TTC549 (cell line): ENCODE measurements around the gene PNPLA5.

Experiments
- FAIRE-seq: peaks from 2 replicates; lab custom pipeline; 2012; peaks lifted over from hg19 to GRCh38; lab: Jason Lieb, UNC

The PNPLA5 gene

DNA sequence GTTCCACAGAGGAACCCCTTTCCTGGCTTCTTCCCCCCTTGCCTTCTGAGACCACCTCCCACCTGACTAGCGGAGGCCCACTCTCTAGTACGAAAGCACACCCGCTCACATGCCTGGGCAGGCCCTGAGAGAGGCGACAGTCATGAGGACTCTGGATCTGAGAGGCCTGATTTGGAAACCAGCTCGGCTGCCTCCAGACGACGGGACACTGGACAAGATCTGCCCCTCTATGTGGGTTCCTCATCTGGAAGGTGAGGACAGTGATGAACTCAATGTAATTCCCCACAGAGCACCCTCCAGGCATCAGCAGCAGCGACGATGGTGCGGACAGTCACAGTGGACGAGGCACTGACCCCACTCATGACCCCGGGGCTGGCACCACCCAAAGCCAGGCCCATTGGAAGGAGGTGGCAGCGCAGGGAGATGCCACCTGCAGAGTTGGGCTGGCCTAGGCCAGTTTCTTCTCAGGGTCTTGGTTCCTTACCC, 37.0 kb downstream of the PNPLA5 start:
- no peak for FAIRE-seq

DNA sequence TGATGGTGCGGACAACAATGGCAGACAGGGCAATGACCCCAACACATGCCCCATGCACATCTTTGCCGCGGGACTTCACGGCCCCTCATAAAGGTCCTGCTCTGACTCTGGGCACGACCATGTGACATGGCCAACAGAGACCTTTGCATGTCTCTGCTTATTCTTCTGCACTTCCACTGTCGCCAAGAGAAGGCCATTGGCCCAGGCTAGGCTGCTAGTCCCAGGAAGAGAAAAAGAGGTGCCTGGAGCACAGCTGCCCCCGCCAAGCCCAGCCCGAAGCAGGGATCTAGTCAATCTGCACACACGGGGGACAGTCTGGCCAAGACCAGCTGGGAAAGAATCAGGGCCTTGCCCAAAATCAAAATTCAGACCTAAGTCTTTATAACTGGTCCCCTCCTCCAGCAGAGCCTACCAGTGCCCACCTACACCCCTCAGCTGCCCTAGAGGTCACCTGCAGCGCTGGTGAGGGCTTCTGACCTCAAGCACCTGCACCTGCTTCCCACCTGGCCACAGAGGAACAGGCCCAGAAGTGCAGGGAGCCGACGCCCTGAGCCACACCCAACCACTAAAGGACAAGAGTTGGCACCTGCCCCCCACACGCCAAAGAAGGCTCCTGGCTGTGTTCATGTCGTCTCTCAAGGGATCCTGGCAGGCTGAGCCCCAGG, 37.6 kb downstream of the PNPLA5 start:
- FAIRE-seq = no peak

DNA sequence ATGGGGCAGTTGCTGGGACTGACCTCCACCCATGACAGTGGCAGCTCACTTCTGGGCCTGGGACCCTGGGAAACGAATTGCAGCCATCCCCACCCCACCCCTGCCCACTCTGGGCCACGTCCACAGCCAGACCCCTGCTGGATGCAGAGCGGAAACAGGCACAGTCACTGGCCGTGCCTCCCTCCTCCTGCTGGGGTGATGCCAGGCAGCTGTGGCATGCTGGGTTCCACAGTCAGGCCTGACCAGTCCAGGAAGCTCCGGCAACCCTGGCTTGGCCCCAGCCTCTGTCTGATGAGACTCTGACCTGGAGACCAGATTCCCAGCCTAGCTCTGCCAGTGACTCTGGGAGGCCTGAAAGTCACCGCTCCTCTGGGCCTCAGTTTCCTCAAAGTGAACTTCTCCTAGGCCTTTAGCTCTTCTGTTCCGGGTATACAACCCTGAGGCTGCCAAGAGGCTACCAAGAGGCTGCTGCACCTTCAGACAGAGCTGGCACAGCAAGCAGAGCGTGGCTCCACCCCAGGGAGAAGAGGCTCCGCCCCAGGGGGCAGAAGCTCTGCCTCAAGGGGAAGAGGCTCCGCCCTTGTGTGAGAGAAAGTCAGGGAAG, 38.4 kb downstream of the PNPLA5 start:
- no peak for FAIRE-seq

DNA sequence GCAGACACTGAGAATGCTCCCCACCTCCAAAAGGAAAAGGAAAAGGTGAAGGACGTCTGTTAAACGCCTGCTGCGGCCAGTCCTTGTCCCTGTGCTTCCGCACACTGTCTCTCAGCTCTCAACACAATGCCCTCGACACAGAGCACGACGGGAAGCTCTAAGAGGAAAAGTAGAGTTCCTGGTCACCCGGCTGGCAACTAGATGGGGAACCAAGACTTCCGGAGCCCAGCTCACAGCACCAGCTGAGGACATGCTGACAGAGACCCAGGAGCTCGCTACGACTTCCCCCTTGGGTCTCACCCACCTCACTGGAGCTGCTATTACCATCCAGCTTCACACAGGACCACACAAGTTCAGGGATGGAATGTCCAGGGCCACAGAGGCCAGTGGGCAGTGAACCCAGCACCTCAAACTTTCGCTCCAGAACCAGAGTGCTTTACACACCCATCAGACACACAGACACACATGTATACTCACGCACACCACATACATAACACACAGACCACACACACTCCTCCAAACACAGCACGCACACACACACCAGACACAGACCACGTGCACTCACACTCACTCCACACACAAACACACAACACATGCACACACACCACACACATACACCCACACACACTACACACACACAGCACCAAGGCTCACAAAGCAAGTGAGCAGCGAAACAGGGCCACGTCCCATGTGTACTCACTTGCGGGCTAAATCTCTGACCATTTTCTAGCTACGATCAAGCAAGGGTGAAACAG, 39.1 kb downstream of the PNPLA5 start:
- no peak for FAIRE-seq

DNA sequence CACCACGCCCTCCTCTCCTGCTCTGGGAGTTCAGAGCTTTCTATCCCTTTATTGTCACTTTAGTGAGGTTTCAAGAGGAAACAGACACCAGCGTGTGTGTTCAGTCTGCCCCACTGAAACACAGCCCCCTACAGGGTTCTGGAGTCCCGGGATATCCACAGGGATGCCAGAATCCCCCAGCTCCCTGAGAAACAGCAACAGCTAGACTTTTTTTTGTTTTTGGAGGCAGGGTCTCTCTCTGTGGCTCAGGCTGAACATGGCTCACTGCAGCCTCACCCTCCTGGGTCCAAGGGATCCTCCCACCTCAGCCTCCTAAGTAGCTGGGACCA, 39.9 kb downstream of the PNPLA5 start:
- no peak for FAIRE-seq

DNA sequence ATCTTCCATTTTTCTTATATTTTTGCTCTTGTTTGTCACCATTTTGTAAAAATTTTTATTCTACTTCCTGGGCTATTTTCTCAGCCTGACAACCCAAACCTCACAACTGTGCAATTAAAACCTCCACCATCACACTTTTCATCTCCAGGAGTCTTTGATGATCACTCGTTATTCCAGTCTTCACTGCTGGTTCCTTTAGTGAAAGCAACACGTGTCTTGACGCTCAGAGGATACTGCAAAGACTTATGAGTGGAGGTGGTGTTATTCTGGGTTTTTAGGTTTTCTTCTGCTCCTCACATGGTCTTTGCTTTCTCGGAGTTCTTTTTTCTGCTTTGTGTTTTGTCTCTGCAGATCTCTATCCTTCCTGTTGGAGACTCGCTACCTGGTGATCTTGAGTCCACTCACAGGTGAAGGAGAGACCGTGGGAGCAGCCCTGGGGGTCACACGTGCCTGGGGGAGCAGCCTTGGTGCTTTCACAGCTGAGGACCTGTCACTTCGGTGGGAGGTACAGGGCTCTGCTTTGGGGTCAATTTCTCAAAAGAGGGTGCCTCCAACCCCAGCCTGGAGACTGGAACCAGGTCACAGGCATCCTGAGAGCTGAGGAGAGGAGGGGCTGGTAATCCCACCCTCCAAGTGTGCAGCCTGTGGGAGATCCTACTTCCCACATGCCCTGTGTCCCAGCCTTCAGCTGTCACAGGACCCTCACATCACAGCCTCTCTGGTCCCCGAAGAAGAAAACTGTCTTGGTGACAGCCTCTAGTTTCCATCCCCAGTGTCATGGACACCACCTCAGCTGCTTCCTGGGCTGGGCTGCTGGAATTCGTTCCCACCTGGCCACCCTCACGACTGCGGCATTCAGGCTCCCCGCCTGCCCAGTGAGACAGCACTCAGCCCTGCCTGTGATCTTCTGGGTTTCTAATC, 40.5 kb downstream of the PNPLA5 start:
- FAIRE-seq = no peak

DNA sequence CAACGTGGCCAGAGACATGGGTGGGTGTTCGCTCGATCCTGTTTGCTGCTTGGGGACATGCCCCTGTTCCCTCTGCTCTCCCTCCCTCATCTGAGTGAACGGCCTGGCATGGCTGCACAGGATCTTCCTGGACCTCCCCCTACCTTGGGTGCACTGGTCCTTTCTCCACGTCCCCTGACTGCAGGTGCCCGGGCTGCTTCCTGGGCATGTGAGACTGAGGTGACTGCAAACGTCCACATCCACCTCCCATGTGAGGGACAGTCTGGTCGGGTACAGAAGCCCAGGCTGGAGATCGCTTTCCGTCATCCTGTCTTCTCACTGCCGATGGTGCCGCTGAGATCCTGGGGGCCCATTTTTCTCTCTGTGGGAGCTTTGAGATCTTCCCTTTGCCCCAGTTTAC, 41.3 kb downstream of the PNPLA5 start:
- FAIRE-seq = no peak

DNA sequence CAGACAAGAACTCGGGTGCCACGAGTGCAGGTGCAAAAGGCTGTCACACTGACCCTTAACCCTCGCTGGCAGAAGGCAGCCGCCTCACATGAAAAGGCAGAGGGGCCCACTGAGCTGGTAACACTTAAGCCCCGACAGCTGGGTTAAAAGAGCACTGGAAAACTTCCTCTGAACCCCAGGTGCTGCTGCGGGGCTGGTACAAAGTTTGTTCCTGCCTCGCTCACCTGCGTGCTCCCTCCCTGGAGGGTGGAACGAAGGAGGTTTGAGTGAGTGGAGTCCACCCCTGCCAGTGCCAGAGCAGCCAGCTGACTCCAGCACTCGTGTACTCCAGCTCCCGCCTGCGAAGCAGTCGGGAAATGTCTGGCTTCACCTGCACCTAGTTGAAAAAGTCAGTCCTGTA, 42.1 kb downstream of the PNPLA5 start:
- no peak for FAIRE-seq

DNA sequence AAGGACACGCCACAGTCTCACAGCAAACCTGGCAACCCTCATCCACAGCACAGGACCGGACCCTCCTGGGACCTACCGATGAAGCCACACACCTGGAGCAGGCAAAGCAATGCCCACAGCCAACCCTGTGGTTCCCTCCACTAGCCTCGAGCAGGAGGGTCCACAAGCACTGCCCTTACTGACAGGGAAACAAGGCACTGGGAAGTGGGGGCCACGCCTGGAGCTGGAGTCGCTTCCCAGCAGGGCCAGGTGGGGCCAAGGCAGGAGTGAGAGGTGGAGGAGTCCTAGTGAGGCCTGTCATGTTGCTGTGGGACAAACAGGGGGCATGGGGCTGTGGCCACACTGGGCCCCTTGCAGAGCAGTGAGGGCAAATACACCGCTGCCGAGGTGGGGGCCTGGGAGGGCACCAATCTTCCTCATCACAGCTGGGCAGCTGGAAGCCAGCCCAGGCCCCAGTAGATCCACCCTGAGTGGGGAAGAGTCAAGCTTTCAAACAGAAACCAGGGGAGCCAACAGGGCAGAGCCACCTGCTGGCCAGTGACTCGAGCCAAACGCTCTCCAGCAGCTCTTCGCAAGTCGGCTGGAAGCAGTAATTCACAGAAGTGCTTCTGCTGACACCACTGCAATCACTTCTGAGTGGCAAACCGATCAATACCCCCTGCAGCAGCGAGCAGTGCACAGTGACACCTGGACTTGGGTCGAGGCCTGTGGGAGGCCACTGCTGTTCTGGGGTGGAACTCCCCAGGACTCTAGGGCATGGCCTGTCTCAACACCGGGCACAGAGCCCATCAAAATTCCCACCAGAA, 43.2 kb downstream of the PNPLA5 start:
- no peak for FAIRE-seq

DNA sequence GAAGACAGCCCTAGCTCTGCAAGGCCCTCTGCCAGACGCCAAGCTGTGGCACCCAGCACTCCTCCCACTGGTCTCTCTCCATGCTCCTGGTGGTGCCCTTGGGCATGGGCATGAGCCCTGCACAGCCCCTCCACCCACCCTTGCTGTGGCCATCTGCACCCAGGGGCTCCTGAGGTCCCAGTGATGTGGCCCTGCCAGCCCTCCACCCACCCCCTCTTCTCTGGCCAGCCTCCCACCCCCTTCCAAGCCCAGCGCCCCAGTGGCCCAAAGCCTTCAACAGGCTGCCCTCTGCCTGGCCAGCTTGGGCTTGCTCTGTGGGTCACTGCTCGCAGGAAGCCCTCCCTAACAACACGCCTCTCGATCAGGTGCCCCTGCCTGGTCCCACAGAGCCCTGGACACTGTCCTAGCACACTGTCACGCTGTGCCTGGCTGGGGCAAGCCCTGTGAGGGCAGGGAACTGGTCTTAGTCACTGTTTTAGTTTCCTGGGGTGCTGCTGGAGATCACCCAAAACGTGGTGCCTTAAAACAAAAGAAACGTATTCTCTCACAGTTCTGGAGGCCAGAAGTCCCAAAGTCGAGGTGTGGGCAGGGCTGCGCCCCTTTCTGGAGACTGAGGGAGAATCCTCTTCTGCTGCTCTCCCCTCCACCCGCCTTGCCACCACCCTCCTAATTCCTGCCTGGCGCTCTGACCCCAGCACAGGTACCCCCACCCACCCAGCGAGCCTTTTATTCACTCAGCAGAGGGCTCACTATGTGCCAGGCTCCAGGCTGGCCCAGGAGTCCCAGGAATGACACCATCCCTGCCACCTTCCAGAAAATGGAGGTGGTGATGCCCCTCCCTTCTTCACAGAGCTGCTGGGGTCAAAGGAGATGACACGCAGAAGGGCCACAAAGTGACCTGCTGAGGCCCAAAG, 44.2 kb downstream of the PNPLA5 start:
- no peak for FAIRE-seq

DNA sequence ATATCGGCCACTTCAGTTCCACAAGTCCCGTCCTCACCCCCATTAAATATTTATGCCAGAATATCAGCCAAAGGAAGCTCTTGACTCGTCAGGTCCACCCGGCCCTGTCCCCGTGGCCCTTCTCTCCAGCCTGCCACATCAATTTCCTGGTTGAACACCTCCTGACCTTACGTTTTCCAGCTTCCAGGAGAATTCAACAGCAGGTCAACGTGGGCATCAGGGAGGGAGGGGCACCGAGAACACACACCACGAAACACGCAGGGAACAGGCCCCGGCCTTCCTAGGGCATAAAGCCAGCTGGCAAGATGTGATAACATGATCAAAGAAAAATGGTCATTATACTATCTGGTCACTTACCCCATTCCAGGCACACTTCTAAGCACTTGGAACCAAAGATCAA, 44.8 kb downstream of the PNPLA5 start:
- FAIRE-seq = no peak

DNA sequence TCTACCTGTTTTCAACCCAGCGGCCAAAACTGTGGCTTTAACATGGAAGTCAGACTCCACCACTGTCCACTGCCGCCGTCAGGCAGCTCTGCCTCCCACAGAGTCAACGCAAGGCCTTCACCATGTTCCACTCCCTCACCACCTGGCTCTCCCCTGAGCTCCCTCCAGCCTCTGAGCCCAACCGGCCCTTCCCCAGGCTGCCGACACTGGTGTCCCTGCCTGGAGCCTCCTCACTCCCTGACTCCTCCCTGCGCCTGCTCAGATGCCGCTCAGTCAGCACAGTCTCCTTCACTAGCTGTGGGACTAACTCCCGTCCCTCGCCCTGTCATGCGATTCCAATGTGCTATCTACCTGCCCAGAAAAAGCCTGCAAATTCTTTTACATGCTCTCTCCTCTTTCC, 45.8 kb downstream of the PNPLA5 start:
- no peak for FAIRE-seq

DNA sequence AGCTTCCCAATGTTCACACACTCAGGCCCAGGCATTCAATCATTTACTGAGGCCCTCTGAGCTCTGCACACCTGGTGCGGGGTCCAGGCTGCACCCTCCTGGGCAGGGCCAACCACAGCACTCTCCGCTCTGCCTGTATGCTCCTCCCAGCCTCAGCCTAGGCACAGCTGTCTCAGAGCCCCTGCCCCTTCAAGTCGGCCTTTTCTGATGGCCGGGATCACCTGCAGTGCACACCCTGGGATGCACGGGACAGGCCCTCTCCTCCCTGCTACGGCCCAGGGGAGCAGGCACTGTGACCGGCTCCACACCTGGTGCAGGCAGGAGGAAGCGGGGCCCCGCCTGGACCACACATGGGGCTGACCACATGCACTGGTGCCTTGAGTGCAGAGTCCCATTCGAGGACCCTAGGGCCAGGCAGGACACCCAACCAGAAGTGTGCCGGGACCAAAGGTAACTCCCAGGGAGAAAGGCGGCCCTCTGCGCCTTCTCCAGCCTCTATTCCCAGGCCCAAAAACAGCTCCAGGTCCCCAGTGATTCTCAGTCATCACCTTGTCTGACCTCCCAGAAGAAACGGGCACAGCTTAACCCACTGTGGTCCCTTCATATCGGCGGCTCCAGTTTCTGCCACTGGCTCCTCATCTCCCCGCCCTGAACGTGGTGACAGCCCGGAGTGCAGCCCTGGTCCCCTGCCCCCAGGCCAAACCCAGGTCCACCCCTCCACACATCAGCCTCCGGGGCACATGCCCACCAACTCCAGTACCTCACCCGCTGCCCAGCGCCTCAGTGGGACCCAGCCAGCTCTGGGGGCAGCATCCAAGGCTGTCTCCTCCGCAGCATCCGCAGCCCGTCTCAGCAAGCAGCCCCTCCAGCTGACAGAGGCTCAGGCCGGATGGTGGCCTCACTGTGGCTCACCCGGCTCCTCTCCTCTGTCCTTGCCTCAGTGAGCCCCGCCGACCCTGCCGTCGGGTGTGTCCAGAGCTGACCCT, 47.0 kb downstream of the PNPLA5 start:
- FAIRE-seq = no peak

DNA sequence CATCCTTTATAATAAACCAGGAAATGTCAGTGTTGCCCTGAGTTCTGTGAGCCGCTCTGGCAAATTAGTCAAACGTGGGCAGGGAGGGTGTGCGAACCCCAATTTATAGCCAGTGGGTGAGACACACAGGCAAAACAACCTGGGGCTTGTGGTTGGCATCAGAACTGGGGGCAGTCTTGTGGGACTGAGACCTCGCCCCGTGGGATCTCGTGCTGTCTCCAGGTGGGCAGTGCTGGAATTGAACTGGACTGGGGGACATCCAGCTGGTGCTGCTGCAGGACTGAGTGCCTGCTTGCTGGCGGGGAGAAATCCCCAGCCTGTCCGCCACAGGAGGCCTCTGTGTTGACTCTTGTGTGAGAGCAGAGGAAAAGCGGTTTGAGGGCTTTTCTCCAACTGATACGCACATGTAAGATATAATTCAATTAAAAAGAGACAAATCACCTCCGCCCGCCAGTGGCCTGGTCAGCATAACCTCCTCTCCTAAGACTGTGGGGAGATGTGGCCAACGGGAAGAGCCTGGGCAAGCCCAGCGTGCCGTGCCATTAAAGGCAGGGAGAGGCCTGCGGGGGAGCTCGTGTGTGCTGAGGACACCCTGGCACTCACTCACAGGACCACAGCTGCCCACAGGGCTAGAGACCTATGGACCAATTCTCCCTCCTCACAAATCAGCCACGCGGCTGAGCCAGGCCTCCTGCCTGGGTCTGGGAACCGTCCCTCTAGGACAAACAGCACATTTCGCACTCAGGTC, 47.9 kb downstream of the PNPLA5 start:
- no peak for FAIRE-seq

DNA sequence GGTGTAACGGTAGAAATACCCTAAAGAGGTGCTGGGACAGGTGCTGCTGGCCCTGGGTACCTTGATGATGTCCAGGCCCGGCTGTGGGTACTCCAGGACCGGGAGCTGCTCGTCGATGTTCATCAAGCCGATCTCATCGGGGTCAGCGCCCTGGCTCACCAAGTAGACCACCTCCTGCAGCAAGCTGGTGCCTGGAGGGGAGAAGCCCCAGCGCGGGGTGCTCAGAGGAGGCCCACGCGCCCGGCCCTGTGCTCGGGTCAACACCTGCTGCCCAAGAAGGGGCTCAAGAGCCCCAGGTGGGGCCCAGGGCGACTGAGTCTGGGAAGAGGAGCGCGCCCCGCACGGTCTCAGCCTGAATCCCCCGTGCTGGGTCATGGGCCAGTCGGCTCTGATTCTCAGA, 50.1 kb downstream of the PNPLA5 start:
- no peak for FAIRE-seq

DNA sequence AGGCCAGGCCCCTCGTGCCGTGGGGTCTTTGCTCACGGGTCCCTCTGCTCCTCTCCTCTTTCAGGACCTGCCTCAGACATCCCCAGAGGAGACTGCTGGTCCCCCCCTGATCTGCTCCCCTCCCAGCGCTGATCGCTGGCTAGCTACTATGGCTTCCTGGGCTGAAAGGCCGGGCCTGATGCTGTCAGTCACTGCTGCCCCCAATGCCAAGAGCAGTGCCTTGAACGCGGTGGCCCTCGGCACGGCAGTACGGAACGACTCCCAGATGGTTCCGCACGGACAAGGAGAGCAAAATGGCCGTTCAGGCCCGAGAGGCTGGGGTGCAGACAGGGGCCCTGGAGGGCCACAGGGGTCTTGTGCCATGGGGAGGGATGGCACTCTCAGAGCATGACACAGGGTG, 51.0 kb downstream of the PNPLA5 start:
- no peak for FAIRE-seq

DNA sequence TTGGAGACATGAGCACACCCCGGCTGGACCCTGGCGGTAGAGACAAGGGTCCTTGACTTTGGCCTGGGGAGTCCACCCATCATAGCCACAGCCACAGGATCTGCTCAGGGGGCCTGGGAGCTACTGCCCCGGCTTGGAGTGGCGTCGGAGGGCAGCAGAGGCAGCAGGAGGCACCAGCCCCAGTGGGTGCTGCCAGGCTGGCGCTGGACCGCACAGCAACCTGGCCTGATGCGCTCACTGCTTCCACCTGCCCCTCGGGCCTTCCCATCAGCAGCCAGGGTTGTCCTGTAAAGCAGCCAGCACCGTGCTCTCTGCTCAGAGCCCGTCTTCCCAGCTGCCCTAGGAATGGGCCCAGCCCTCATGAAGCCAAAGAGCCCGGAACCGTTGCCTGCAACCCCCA, 51.4 kb downstream of the PNPLA5 start:
- FAIRE-seq = no peak

DNA sequence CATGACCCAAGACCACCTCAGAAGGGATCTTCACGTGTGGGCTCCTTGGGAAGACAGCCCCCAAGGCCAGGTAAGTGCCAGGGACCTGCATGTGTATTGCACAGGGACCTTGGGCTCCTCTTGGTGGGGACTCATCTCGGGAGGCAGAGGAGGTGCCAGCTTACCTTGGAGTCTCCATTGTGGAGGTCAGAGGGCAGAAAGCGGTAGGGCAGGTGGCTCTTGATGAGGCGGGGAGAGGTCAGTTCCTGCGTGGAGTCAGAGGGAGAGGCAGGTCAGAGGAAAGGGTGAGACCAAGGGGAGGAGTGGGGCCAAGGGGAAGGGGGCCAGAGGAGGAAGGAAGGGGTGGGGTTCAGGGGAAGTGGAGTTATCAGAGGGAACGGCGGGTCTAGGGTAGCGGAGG, 52.0 kb downstream of the PNPLA5 start:
- no peak for FAIRE-seq
